ENCODE results near the gene ARHGEF16. TPM values are rescaled to one million over a fixed set of nuclear protein-coding genes. Genes with fewer than 3 reads are reported as not detected.

The ARHGEF16 gene
- total RNA-seq, 4 donors from 2014 or later, result 5.9 to 13.6 (median 8.4) TPM

DNA sequence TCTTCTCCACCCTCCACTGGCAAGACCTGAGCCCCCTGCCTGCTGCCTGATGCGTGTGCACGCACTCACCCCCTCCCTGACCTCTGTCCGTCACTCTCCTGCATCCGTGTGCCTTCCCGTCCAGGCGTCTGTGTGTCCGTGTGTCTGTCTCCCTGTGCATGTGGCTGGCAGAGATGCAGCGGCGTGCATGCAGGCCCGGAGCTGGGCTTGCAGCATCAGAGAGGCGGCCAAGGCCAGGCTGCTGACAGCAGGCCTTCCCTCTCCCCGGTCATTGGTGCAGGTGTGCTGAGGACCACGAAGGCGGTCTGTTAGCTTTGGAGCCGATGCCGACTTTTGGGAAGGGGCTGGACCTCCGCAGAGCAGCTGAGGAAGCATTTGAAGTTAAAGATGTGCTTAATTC, 22.8 kb upstream of the ARHGEF16 start:
- Histone ChIP-seq H3K27ac (no peak overlapping the region), H3K4me3 (no peak overlapping the region), H3K4me1 (no peaks in the 10 kb centered on the region), H3K36me3 (no peaks in the 10 kb centered on the region), H3K9me3 (no peaks in the 10 kb centered on the region), H3K27me3 (peaks cover 40% of the 10 kb centered on the region)
- WGBS, result 91% methylated on average over 16 of the region's 17 CpGs
- no peak for DNase-seq (ENCODE audit: low spot score in 2 of 2)
- no peak for TF ChIP-seq POLR2AphosphoS5 (IDR thresholded peaks at IDR 0.05)
- TF ChIP-seq, protein P1, sequence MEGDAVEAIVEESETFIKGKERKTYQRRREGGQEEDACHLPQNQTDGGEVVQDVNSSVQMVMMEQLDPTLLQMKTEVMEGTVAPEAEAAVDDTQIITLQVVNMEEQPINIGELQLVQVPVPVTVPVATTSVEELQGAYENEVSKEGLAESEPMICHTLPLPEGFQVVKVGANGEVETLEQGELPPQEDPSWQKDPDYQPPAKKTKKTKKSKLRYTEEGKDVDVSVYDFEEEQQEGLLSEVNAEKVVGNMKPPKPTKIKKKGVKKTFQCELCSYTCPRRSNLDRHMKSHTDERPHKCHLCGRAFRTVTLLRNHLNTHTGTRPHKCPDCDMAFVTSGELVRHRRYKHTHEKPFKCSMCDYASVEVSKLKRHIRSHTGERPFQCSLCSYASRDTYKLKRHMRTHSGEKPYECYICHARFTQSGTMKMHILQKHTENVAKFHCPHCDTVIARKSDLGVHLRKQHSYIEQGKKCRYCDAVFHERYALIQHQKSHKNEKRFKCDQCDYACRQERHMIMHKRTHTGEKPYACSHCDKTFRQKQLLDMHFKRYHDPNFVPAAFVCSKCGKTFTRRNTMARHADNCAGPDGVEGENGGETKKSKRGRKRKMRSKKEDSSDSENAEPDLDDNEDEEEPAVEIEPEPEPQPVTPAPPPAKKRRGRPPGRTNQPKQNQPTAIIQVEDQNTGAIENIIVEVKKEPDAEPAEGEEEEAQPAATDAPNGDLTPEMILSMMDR (IDR thresholded peaks at IDR 0.05), result no peak
- TF ChIP-seq EP300 (IDR thresholded peaks at IDR 0.05), result no peak

DNA sequence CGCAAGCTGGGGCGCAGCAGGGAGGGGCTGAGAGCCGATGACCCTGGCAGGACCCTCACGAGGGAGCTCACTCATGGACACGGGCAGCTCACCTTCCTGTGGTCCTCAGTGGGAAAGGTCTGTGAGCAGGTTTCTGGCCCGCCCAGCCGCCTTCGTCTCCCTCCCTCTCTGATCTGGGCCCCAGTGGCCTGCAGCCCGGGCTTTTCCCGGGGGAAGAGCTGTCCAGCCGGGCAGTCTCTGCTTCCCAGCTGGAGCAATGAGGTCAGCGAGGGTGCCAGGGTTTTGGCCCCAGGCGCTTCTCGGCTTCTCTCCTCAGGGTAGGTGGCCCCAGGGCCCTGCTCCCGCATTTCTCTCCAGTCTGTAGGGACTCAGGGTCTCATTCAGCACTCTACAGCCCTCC, 22.2 kb upstream of the ARHGEF16 start:
- no peak for TF ChIP-seq POLR2A (IDR thresholded peaks at IDR 0.05)
- TF ChIP-seq, protein P1 (IDR thresholded peaks at IDR 0.05), result no peak
- TF ChIP-seq EP300 (IDR thresholded peaks at IDR 0.05), result no peak
- TF ChIP-seq POLR2AphosphoS5 (IDR thresholded peaks at IDR 0.05), result no peak
- Histone ChIP-seq H3K36me3 (no peaks in the 10 kb centered on the region), H3K9me3 (no peaks in the 10 kb centered on the region), H3K4me1 (no peaks in the 10 kb centered on the region), H3K27me3 (peaks cover 46% of the 10 kb centered on the region), H3K27ac (no peak overlapping the region), H3K4me3 (no peak overlapping the region)
- WGBS, result 63% methylated on average over 1 of the region's 15 CpGs
- no peak for DNase-seq (ENCODE audit: low spot score in 2 of 2)

DNA sequence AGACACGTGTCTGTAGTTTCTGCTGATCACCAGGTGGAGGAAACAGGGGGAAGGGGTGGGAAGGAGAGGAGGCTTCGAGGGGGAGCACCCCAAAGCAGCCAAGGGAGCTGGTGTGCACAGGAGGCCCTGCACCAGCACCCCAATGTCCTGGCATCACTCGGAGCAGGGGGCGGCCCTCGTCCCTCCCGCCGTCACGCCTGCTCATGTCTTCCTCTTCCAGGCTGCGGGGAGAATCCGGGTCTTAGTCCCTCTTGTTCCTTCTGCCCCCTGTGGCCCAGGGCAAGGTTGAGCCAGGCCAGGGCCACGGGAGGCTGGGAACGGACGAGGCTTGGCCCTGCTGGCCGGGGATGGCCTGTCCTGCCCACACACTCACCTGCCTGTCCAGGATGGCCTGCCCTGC, 21.4 kb upstream of the ARHGEF16 start:
- Histone ChIP-seq H3K27me3 (peaks cover 49% of the 10 kb centered on the region), H3K9me3 (no peaks in the 10 kb centered on the region), H3K4me3 (no peak overlapping the region), H3K4me1 (no peaks in the 10 kb centered on the region), H3K36me3 (no peaks in the 10 kb centered on the region), H3K27ac (no peak overlapping the region)
- no peak for DNase-seq (ENCODE audit: low spot score in 2 of 2)
- no peak for TF ChIP-seq EP300 (IDR thresholded peaks at IDR 0.05)
- TF ChIP-seq POLR2AphosphoS5 (IDR thresholded peaks at IDR 0.05), result no peak
- TF ChIP-seq POLR2A (IDR thresholded peaks at IDR 0.05), result no peak
- TF ChIP-seq, protein P1 (IDR thresholded peaks at IDR 0.05), result no peak
- WGBS, result 85% methylated on average over 13 of the region's 14 CpGs

DNA sequence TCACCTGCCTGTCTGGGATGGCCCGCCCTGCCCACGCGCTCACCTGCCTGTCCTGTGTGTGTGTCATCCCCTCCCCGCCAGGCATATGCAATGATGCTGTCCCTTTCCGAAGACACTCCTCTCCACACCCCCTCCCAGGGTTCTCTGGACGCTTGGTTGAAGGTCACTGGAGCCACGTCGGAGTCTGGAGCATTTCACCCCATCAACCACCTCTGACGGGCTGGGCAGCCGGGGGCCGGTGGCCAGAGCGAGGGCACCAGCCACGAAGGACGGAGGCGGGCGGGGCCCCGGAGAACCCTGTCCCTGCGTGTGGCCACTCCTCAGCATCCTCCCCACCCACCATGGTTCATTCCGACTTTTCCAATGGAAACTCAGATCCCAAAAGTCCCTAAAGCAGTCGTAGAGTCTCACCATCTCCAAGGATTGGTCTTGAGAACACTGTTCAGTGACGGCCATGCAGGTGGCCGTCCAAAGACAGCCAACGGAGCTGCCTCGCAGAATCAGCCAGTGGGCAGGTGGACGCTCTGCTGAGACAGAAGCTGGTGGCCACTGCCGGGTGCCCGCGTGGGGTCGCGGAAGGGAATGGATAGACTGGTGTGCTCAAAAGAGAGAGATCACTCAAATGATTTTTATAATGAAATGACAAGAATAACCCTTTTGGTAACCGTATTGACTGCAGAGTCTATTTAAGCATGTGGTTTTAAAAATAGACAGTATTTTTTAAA, 20.7 kb upstream of the ARHGEF16 start:
- Histone ChIP-seq H3K9me3 (no peaks in the 10 kb centered on the region), H3K27me3 (peaks cover 49% of the 10 kb centered on the region), H3K27ac (no peak overlapping the region), H3K36me3 (no peaks in the 10 kb centered on the region), H3K4me1 (no peaks in the 10 kb centered on the region), H3K4me3 (no peak overlapping the region)
- 92% methylated on average over 30 of the region's 31 CpGs for WGBS
- TF ChIP-seq, protein P1 (IDR thresholded peaks at IDR 0.05), result no peak
- TF ChIP-seq POLR2AphosphoS5 (IDR thresholded peaks at IDR 0.05) (no peak), POLR2A (IDR thresholded peaks at IDR 0.05) (no peak), EP300 (IDR thresholded peaks at IDR 0.05) (no peak)
- no peak for DNase-seq (ENCODE audit: low spot score in 2 of 2)

DNA sequence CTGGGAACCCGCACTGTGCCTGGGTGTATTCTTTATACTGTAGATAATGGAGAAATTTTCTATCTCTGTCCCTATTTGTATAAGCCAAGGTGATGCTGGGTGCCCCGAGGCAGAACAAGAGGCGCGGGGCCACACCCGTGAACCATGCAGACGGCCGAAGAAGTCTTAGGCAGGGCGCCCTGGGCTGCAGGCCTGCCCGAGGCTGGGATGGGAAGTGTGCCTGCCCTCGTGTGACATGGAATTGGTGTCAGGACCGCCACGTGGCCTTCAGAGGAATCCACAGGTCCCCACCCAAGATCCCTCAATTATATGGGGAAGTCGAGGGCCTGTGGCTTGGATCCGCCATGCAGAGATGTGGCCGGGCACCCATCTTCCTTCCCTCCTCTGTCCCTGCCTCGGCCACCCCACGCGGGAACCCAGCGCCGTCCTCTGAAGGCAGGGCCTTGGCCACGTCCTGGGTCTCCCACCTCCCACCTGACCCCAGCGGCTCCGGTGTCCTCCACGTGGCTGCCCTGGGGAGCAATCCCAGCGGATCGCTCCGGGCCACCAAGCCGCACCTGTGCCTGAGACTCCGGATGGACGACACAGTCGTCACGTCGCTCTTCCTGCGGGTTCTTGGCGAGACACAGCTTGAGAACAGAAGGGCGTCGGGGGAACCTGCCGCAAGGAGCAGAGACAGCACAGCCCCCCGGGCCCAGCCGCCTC, 19.9 kb upstream of the ARHGEF16 start:
- Histone ChIP-seq H3K9me3 (no peaks in the 10 kb centered on the region), H3K27ac (no peak overlapping the region), H3K4me3 (no peak overlapping the region), H3K27me3 (peaks cover 52% of the 10 kb centered on the region), H3K36me3 (no peaks in the 10 kb centered on the region), H3K4me1 (no peaks in the 10 kb centered on the region)
- DNase-seq (ENCODE audit: low spot score in 2 of 2), result no peak
- 72% methylated on average over 30 of the region's 40 CpGs for WGBS
- no peak for TF ChIP-seq POLR2A (IDR thresholded peaks at IDR 0.05)
- TF ChIP-seq, protein P1 (IDR thresholded peaks at IDR 0.05), result no peak
- TF ChIP-seq EP300 (IDR thresholded peaks at IDR 0.05), result no peak
- TF ChIP-seq POLR2AphosphoS5 (IDR thresholded peaks at IDR 0.05), result no peak

All from suprapubic skin (tissue), 4 donors.